AG08395 (cell line): ENCODE results near the gene MRPS14.
"Not testable (repeated sequence)": the region's sequence is repeated elsewhere in the genome, so short reads cannot be mapped to it uniquely, and the experiment has no call there.

Source experiments
- DNase-seq: peaks from one replicate; pipeline ENCODE4 v3.0.0; 2012; ENCODE audit warnings: mixed read lengths, low spot score

The MRPS14 gene

GRCh38 chr1:175023043-175023921 lies at the start of gene MRPS14:
MRPS14 (minus strand) TSS chr1:175023425; CDS start chr1:175023408, 17 bp downstream.
- DNase-seq = peak; percentile 98

DNA sequence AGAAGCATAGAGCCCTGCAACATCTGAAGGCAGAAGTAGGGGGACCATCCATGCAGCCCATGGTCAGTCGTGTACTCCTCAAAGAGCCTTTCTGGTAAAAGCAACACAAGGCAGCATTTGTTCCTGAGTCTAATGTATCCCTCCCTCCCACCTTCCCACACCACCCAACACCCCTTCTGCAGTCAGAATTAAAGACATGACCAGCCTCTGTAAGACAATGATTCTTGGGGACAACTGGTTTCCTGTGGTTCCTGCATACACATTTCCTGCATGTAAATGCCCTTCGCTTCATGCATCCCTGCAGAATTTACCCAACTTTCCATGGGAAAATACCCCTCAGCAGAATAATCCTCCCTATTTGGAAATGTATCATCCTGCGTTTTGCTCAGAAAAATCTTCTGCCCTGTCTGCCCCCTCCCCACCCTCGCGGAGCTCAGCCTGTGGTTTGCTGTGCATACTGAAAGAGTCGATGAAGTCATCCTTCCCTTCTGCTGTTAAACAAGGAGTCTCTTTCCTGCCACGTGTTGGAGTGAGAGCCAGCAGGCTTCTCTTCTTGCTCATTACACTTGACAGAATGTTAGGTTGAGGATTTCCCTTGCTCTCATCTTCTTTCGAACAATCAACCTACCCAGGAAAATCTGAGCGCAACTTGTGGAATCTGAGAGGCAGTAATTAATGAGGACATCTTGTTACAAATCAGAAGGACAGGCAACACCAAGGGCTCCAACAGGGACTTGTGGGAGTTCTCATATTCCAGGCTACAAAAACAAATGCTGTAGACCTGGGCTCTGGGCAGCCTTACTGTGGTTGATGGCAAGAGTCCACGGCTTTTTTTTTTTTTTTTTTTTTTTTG lies 49.1 kb upstream of the MRPS14 start:
- peak; percentile 65 for DNase-seq

DNA sequence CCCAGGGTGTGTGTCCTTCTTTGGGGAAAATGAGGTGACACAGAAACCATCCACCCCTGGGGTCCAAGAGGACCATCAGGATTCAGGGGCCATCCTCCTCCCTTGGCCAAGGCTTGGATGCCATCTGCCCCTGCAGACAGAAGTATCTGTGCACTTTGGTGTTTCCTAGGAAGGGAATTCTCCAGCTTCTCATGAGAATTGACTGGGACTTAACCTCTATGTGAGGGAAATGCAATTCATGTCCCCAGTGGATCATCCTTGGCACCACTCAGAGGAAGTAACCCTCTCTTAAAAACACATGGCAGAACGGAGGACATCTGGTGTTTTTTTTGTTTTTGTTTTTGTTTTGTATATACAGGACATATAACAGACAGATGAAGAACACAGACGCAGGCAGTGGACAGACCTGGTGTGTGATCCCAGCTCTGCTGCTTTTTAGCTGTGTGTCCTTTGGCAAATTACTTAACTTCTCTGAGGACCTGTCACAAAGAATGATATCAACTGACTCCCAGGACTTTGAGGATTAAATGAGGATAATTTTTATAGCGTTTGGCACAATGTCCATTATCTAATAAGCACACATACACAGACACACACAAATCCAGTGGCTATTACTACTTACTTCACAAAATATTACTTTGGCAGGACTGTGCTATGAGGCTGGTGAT lies 48.2 kb upstream of the MRPS14 start:
- no peak for DNase-seq

GRCh38 chr1:175070818-175071217 lies 47.6 kb upstream of the MRPS14 start:
- no peak for DNase-seq

DNA sequence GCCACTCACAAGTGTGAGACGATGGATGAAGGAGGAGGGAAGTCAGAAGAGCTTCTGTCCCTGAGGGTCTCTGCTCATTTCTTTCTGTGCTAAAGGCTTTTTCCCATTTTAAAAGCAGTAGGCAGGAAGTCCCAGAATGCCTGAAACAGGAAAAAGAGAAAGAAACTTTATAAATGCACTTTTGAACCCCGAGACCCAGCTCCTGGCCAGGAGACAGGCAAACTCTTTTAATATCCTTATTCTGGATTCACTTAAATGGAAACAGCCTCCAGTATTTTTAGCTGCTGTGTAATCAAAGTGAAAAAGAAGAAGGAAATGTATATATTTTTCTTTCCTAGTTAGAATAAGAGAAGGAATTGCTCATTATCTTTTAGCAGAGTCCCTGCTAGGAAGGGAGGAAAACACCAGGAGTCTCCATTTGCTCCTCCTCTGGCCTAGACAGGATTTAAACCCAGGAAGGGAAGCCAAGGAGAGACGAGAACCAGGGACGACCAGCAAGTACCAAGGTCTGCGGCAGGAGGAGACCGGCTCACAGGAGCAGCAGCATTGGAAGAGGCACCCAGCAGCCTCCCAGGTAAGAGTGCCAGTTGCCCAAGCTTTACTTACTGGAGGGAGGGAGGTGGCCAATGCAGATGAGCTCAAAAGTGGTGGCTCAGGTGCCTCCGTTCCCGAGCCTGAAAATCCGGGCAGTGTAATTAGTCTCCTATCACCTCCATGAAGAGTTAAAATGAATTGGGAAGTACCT lies 44.3 kb upstream of the MRPS14 start, which contains the start of gene TNN:
Gene TNN, plus strand, starts transcription at position 472 of the 745 bp plus-strand sequence. CDS start 9,586 bp downstream, outside the sequence.
- no peak for DNase-seq

DNA sequence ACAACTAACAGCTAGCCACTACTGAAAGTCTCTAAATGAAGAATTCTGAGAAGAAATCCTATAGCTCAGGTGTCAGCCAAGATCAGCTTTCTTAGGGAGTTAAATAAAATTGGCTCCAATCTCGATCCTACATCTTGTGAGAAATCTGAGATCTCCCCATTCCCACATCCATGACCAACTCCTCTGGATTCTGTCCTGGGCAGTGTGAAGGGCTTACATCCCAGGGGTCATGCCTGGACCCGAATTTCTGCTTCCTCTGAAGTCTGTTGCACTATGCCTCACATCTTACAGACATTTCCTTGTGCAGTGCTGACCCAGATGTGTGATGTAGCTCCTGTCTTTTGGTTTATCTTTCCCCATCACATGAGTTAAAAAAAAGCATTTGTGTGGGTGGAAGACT lies 39.6 kb upstream of the MRPS14 start:
- DNase-seq = no peak

GRCh38 chr1:175062339-175062738 lies 39.1 kb upstream of the MRPS14 start:
- no peak for DNase-seq

- no peak for DNase-seq
Observed at GRCh38 chr1:175054736-175055135, 31.5 kb upstream of the MRPS14 start.

- no peak for DNase-seq
Observed at GRCh38 chr1:175050992-175051391, 27.8 kb upstream of the MRPS14 start.

GRCh38 chr1:175045519-175045918 lies 22.3 kb upstream of the MRPS14 start:
- no peak for DNase-seq

- no peak for DNase-seq
Observed at GRCh38 chr1:175045097-175045496, 21.9 kb upstream of the MRPS14 start.

GRCh38 chr1:175044591-175044990 lies 21.4 kb upstream of the MRPS14 start:
- not testable (repeated sequence) for DNase-seq

GRCh38 chr1:175043824-175044223 lies 20.6 kb upstream of the MRPS14 start:
- DNase-seq = no peak

DNA sequence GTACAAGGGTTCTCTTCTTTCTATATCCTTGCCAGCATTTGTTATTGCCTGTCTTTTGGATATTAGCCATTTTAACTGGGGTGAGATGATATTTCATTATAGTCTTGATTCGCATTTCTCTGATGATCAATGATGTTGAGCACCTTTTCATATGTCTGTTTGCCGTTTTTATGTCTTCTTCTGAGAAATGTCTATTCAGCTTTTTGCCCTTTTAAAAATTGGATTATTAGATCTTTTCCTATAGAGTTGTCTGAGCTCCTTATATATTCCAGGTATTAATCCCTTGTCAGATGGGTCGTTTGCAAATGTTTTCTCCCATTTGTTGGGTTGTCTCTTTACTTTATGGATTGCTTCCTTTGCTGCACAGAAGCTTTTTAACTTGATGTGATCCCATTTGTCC lies 19.4 kb upstream of the MRPS14 start:
- DNase-seq = no peak

DNA sequence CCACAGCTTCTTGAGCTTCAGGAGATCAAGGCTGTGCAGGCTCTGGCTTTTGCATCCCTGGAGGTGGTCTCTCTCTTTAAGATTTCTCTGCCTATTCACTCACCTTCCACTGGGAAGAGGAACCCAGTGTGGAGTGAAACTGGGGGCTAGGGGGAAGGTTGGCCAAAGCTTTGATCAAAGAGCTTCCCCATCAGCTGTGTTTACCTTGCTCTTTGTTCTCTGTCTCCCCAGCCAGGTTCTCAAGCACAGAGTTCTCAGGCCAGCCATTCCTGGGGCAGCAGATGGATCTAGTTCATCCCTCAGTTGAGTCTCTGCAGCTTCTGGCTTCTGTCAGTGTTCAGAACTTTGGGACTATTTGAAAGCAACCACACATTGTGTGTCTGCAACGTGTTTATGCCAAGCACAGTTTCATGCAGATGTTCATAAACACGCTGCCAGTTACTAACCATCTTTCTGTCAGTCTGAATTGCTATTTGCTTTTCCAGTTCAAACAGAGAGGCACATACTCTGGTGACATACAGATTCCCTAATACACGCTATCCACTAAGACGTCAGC lies 17.2 kb upstream of the MRPS14 start:
- no peak for DNase-seq

GRCh38 chr1:175037416-175037815 lies 14.2 kb upstream of the MRPS14 start:
- DNase-seq = no peak

DNA sequence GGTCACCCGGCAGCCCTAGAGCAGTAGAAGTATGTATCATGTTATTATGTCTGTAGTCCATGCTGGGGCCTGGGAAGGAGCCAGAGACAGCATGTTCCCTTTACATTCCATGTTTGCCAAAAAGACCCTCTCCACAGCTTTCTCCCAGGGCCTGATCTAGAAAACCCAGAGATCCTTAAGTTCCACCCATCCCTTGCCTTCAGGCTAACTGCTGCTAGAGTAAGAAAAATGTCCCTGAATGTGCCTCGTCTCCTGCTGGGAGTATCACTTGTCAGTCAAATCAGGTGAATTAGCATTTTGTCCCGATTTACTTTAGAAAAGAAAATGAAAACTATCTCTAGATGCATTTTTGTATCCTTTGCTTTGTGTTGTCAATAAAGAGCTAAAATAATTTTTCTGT lies 13.3 kb upstream of the MRPS14 start:
- DNase-seq = no peak

DNA sequence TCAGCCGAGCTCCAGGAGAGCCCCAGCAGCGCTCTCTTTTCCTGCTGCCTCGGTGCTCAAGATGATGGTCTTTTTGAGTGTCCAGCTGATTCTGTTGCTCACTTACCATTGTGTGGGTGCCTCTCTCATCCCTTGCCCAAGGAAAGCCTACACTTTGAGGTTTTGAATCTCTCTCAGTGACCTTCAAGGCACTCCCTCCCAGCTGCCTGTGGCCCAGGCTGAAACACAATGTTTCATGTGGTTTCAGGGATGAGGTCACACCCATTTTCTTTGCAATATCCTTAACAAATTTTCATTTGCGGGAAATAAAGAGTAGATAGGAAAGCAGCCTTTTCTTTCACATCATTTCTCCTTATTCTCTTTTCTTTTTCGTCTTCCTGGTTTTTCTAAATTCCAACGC lies 12.6 kb upstream of the MRPS14 start:
- no peak for DNase-seq

DNA sequence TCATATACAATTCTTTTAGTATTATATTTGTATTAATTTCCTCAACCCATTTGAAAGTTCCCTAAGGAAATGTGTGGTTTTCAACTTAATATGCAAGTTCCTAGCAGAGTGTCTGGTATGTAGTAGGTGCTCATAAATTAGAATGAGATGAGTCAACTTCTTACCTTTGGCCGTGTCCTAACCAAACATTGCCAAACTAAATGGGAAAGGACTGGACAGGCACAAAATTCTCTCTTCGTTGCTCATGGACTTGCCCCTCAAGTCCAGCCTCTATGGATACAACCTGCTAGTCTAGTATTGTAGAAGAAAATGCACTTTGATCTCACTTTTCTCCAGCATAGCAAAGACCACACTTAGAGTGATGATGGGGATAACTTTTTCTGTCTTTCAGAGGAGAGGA lies 11.6 kb upstream of the MRPS14 start:
- DNase-seq = no peak

GRCh38 chr1:175033953-175034352 lies 10.7 kb upstream of the MRPS14 start:
- DNase-seq = no peak

DNA sequence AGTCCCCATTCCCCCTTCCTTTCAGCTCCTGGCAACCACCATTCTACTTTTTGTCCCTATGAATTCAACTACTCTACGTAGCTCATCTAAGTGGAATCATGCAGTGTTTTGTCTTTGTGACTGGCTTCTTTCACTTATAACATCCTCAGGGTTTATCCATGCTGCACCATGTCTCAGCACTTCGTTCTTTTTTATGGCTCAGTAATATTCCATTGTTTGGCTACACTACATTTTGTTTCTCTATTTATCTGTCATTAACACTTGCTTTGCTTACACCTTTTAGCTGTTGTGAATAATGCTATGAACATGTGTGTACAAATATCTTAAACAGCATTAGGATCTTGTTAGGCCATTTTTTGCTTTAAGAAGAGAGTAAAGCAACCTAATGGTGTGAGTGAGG lies 1.5 kb upstream of the MRPS14 start:
- DNase-seq = no peak
